Measurements from ENCODE around the gene TSGA10IP.

The TSGA10IP gene

DNA sequence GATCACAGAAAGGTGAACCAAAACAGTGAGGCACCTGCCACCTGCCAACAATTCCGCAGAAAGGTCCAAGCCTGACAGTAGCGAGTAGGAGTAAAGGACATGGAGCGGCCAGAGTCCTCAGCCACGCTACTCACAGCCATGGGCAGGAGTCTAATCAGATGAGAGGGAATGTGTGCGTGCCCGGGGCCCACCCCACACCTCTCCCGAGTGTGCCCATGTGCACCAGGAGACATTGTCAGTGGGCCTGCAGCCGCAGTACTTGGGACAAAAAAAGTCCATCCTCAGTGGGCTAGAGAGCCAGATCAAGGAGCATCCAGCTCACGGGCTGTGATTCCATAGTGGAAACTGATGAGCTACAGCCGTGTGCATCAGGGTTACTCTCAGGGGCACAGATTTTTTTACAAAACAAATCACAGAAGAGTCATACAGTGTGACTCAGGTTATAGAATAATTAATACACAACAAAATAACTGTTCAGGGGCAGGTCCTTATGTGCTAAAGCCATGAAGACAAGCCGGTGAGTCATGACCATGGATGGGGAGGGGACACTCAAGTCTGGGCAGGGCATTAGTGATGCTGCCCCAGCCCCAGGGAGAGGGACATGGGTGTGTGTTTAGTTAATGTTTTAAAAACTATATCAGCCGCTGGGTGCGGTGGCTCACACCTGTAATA lies 28.3 kb downstream of the TSGA10IP start:
- DNase-seq (ENCODE audit: low read depth in 2 of 2): no peak

DNA sequence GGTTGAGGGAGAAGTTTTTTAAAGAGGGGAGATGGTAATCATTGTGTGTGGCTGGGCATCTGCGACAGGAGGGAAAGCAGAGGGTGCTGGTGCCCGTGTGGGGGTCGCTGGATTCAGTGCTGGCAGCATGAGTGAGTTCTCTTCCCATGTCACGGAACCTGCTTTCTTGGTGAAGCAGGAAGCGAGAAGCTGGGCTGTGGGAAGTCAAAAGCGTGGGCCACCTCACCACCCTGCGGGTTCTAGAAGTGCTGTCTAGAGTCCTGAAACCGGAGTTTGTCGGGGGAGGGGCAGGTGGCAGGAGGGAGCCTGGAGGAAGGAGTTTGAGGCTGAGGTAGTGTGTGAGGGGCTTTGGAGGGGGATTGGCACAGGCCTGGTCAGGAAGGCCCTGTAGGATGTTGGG lies 30.5 kb downstream of the TSGA10IP start:
- DNase-seq (ENCODE audit: low read depth in 2 of 2): no peak

DNA sequence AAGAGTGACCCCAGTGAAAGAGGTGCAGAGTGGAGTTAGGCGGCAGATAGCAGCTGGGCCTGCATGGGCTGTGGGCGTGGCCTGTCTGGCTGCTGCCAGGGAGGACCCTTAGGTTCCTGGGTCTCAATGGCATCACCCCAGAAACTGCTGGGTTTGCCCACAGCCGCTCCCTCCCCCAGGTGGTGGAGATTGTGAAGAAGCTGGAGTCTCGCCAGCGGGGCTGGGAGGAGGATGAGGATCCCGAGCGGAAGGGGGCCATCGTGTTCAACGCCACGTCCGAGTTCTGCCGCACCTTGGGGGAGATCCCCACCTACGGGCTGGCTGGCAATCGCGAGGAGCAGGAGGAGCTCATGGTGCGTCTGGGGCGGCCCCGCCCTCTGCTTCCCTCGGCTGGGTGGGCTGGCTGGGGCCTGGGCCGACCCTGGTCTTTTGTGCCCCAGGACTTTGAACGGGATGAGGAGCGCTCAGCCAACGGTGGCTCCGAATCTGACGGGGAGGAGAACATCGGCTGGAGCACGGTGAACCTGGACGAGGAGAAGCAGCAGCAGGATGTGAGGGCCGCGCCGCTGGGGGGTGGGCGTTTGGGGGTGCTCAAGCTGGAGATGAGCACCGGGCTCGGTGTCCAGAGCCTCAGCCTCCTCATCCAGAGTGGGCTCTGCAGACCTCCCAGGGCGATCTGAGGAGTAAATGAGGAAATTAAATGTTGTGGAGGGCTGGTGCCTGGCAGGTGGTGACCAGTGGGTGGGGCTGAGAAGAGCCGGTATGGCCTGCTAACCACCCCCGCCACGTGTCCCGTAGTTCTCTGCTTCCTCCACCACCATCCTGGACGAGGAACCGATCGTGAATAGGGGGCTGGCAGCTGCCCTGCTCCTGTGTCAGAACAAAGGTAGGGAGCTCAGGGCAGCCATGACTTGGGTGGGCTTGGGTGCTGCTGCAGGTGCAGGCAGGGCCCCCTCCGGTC lies 31.2 kb downstream of the TSGA10IP start:
- no peak for DNase-seq (ENCODE audit: low read depth in 2 of 2)

DNA sequence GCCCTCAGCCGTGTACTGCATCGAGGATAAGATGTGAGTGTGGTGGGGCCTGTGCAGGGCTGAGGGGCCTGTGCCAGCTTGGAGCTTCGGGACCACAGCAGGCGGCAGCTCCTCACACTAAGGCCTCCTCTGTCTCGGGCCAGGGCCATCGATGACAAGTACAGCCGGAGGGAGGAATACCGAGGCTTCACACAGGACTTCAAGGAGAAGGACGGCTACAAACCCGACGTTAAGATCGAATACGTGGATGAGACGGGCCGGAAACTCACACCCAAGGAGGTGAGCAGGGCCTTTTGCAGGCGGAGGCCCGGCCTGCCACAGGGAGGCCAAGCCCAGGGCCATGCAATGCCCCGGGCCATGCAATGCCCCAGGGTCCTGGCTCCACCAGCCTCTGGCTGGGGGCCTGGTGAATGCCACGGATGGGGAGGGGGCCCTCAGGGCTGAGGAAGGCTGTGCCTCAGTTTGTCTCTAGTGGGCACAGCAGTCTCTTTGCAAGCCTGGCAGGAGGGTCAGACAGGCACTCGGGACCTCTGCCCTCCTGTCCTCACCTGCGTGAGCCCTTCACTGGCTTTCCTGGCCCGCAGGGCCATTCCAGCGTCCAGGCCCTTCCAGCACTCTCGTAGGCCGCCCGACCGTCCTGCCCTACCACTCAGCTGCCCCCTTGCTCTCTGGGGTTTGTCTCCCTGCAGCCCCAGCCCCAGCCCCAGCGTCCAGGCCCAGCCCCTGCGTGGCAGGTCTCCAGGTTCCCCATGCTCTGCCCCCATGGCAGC lies 32.5 kb downstream of the TSGA10IP start:
- DNase-seq (ENCODE audit: low read depth in 2 of 2): no peak

DNA sequence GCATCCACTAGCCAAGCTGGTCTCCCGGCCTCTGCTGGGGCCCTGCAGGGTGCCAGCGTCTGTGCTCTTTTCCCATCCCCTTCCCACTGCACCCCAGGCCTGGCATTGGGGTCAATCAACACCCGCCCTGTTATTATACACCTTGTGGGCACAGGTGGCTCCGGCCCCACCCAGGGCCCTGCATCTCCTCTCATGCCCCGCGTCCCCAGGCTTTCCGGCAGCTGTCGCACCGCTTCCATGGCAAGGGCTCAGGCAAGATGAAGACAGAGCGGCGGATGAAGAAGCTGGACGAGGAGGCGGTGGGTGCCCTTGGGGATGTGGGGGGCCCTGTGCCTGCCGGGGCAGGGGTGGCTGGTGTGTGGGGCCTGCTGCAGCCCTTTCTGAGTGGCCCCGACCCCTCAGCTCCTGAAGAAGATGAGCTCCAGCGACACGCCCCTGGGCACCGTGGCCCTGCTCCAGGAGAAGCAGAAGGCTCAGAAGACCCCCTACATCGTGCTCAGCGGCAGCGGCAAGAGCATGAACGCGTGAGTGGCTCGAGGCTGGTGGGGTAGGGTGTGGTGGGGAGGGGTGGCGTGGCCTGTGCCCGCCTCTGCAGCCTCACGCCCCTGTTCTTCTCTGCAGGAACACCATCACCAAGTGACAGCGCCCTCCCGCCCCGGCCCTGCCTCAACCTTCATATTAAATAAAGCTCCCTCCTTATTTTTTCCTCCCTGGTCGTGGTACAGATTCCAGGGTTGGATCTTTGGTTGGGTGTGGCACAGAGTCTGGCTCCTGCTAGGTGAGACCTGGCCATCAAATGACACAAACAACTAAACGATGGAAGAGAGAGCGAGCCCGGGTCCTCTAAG lies 33.3 kb downstream of the TSGA10IP start:
- DNase-seq (ENCODE audit: low read depth in 2 of 2): no peak

DNA sequence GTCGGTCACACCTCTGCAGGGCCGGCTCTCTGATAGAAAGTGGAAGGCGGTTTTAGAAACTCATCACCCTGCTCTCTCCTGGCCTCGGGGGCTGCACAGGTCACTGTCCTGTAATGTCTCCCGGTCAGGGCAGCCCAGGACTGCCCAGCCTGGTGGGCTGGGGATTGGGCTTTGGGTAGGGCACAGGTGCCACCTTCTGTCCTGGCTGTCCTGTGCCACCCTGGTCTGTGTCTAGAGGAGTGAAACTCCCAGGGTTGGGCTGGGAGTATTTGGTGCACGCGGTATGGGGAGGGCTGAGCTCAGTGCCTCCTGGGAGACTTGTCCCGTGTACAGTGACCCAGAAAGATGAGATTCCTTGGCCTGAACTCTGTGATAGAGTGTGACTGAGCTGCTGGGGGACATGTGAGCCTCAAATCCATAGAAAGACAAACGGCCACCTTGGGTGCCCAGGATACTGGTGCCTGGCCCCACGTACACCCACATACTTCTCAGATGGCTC lies 34.0 kb downstream of the TSGA10IP start:
- DNase-seq (ENCODE audit: low read depth in 2 of 2): no peak

DNA sequence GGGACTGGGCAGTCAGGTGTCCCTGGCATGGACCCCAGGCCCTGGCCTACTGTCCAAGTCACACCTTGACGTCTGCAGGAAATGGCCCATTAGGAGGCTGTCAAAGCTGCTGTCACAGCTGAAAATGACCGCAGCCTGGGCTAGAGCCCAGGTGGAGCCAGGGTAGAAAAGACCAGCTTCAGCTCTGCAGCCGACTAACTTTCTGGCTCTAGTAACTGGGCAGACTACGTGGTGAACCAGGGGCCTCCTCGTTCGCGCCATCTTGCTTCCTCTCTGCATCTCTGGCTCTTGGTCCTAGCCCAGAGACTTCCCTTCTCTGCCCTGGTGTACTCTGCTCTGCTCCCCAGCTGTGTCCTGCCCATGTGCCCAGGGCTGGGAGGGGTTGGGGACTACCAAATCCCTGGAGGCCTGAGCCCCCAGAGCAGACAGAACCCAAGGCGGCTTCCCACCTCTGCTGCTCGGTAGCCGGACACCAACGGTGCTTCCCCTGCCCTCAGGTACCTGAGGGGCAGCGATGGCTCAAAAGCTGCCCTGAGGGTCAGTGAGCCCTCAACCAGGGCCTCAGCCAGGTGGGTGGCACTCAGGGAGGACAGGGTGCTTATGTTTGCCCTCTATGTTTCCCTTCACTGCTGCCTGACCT lies 35.9 kb downstream of the TSGA10IP start:
- DNase-seq (ENCODE audit: low read depth in 2 of 2): no peak

DNA sequence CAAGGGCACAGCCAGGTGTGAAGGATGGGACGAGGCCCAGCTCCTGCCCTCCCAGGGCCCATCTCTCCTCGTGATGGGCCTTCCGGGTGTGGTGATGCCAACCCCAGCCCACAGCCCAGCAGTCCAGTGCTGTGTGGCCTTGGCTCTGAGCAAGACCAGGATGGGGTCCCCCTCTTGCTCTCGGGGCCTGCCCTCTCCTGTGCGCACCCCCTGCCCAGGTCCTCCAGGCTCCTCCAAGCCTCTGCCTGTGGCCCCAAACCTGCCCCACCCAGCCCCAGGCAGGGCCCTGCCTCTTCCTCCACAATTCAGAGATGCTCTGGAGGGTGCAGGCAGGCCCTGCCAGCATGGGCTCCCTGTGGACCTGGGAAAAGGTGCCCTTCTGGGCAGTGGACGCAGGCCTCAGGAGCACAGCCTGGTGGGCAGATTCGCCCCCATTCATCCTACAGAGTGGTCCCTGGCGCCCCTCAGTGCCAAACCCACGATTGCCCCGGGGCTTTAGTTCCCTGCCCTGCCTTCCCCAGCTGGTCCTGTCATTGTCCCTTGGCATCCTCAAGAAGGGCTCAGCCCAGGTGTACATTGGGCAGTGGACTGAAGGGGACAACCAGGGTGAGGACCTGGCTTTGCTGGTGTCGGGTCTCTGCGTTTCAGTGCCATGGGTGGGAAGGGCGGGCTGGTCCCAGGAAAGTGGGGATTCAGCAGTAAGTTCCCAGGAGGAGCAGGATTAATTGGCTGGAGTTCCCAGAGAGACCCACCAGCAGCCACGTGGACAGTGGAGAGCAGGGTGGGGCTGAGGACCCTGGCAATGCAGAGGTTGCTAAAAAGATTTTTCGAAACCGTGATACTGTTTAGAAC lies 36.9 kb downstream of the TSGA10IP start:
- no peak for DNase-seq (ENCODE audit: low read depth in 2 of 2)

DNA sequence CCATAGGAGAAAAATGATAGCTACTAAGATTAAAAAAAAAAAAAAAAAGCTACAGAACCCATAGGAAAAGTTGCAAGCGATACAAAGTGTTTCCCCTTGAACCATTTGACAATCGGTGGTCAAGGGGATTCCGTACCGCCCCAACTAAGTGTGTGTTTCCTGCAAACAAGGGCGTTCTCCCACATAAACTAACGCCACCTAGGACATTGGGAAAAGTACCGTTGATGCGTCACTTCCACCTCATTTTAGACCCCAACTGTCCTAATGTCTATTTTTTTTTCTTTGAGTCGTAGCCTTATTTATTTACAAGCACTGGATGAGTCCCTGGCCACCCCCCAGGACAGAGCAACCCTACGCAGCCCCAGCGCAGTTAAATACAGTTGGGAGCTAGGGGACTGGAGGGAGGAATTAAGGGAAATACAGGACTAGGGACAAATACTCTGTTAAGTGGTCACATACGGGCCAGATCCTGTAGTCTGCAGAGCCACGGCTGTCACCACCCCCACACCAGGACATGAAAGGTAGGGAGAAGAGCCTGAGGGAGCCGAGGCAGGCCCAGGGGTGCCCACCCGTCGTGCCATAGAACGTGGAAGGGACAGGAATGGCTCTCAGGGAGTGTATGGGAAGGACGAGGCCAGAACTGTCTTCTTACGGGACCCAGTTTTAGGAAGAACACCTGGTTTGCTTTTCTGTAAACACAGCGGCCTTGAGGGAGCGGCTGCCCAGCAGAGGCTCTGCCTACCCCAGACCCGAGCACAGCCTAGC lies 37.7 kb downstream of the TSGA10IP start:
- no peak for DNase-seq (ENCODE audit: low read depth in 2 of 2)

DNA sequence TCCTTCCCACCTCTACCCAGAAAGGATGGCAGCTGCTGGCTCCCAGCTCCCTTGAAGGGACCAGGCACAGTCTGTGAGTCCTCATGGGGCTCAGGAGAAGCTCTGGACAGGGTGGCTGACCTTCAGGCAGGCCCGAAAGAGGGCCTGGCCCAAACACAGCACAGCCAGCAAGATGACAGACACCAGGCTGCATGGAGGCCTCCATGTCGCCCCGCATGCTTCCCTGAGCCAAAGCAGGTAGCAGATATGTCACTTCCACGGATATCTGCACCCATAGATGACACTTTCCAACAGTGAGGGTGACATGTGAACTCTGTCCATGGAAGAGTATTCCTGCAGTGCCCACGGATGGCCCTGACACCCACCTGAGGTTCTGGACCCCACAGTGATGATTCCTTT lies 38.3 kb downstream of the TSGA10IP start:
- DNase-seq (ENCODE audit: low read depth in 2 of 2): no peak

DNA sequence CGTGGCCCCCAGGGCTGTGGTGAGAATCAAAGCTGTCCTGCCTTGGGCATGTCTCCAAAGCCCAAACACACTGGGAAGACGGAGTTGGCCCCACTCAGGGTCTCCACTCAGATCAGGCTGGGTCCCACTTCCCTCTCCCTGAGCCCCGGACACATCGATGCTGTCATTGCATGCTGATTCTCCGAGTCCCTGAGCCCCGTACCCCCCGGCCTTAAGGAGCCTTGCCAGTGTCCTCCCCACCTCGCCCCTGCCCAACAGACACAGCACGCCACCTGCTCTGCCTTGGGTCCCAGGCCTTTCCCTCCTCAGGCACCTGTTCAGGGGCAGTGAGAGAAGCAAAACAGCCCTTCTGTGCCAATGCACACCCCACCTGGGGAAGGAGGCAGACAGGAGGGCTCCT lies 42.1 kb downstream of the TSGA10IP start:
- no peak for DNase-seq (ENCODE audit: low read depth in 2 of 2)

DNA sequence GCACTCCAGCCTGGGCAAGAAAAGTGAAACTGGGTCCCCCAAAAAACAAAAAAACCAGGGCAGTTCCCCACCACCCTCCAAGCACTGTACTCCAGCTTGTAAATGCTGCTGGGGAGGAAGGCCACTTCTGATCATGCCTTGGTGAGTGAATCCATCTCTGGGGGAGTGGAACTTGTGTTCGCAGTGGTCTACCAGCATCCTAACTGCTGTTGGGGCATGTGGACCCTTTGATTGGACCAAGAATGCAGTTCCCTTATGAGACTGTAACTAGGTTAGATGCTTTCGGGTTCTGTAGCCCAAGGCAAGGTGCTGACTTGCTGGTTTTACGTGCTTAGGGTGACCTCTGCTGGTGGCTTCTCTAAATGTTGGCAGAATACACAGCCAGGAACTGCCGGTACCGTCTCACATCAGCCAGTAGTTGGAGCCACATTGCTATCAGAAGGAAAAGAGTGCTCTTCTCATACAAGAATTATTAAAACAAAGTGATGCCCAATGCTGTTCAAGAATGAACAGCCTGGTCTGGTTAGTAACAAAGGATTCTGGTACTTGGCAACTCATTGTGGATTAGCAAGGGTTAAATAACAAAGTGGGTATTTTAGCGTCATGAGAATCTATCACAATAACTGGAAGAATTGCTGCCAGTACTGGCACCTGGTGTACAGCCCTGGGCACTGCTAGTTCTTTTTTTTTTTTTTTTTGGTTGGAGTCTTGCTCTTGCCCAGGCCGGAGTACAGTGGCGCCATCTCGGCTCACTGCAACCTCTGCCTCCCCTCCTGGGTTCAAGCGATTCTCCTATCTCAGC lies 43.7 kb downstream of the TSGA10IP start:
- peak; percentile 87 to 89 for DNase-seq (ENCODE audit: low read depth in 2 of 2)

DNA sequence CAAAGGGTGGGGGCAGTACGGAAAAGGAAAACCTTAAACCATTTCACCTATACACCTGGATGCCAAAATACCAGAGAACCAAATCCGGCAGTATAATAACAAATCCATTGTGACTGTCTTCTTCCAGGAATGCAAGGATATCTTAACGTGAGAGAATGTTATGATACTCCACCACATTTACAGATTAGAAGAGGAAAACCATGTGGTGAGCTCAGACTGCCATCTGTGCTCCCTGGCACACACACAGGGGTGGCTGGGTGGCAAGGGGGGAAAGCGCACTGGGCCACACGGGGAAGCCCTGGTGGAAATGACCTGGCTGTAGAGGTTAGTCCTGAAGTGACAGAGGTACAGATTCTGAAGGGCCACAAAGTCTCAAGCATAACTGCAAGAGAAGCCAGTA lies 46.8 kb downstream of the TSGA10IP start:
- DNase-seq (ENCODE audit: low read depth in 2 of 2): no peak

DNA sequence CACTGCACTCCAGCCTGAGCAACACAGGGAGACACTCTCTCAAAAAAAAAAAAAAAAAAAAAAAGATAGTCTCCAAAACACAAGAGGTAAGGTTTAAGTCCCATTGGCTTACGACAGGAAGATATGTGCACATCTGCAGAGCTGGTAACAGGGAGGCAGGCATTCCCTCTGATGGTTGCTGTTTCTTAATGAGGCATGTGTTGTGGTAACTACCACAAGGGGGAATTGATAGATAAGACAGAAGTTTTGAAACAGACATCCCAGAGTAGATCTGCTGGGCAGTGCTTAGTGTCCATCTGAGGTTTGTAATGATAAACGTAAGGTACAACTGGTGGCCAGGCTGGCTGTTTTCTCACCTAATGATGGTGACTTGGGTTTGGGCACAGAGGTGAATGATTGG lies 52.0 kb downstream of the TSGA10IP start:
- no peak for DNase-seq (ENCODE audit: low read depth in 2 of 2)

DNA sequence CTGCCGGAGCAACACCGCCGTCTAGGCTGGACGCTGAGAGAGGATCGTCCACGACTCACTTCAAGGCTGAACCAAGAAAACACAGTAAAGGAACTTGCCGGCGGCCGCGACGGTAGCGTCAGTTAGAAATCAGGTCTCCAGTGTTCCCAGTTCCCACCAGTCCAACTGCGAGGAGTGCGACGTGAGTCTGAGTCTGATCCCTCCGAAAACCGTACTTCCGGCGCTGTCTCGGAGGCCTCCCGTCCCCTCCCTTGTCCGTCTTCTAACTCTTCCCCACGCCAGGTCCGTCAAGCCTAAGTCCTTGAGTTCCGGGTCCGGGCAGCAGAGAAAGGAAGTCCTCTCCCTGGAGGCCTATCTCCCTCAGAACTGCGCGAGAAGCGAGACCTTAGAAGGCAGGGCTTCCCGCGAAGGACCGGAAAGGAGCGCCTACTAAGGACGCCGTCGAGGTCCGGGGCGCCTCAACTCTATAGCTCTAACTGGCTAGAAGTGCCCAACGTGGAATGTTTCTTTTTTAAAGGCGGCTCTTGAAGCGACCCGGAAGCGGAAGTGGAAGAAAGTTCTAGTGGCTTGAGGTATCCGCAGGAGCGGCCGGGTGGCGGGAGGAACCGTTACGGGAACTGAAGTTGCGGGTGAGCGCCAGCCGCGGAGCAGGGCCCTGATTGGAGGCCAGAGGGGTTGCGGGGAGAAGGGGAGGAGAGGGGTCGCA lies 56.8 kb downstream of the TSGA10IP start, which contains the start of the genes BANF1 and EIF1AD:
BANF1 (plus strand) TSS at position 562 of the 706 bp plus-strand sequence. CDS start 748 bp downstream, outside the sequence.
EIF1AD (minus strand) TSS at position 216 of the 706 bp plus-strand sequence. CDS start 1,768 bp downstream, outside the sequence.
- peak; percentile 94 for DNase-seq (ENCODE audit: low read depth in 2 of 2)

DNA sequence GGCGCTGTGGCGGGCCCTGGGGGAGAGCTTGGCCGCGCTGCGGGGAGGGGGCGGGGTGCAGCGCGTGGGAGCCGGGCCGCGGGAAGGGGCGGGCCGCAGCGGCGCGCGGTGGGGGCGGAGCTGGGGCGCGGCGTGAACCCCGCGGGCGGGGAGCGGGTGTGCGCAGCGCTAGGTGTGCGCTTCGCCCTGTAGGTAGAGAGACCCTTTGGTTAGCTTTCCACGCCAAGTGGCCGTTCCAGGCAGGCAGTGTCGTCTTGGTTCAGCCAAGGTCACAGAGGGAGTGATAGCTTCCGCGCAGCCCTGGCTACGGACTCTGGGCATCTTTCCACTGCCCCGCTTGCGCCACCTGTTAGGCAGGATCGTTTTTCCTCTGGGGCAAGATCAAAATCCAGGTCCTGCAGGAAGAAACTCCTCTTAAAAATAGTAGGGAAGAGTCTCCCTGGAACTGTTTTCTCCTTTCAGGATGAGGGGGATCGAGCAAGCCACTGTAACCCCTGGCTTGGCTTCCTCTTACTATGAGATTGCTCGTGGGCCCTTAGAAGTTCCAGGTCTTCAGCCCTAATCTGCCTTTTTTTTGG lies 57.5 kb downstream of the TSGA10IP start:
- no peak for DNase-seq (ENCODE audit: low read depth in 2 of 2)

DNA sequence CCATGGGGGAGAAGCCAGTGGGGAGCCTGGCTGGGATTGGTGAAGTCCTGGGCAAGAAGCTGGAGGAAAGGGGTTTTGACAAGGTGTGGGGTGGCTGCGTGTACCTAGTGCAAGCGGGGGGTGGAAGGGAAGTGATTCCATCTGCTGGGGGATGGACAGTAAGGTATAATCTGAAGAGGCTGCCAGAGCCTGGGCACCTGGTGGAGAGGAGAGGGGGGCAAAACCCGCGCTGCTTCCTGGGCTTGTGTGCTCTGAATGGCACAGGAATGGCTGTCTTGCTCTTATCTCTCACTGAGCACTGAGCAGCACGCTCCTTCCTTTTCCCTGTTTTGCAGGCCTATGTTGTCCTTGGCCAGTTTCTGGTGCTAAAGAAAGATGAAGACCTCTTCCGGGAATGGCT lies 58.0 kb downstream of the TSGA10IP start:
- no peak for DNase-seq (ENCODE audit: low read depth in 2 of 2)

Data from fibroblast of skin of left quadriceps (primary cell).